Measurements from ENCODE around the gene ALOXE3.

GRCh38 chr17:8123695-8124349 is 5.5 kb upstream of the ALOXE3 start, which contains the start of gene HES7:
- TF ChIP-seq EZH2 (IDR thresholded peaks at IDR 0.05) (peak; percentile 55), CTCF (IDR thresholded peaks at IDR 0.05) (no peak)

All from neural progenitor cell (in vitro differentiated cells).